DOHH2 (cell line): ENCODE data around the gene ITSN2.

Source experiments
- EZH2phosphoT487 ChIP-seq: fragments of 200-600 bp; sonication (generic); IDR thresholded peaks from 2 replicates; pipeline ENCODE4 v1.6.1; 2017; ENCODE audit warnings: borderline replicate concordance, mild to moderate bottlenecking, antibody characterized with exemption, low read length, moderate library complexity, mixed read lengths
- TF ChIP-seq, protein P1 (sequence below): fragments of 200-600 bp; sonication (generic); IDR thresholded peaks from one replicate; pipeline ENCODE4 v1.5.1; 2014; ENCODE audit warnings: antibody characterized with exemption, mild to moderate bottlenecking, low read depth, low read length; ENCODE audit not compliant: poor library complexity, severe bottlenecking

DNA sequence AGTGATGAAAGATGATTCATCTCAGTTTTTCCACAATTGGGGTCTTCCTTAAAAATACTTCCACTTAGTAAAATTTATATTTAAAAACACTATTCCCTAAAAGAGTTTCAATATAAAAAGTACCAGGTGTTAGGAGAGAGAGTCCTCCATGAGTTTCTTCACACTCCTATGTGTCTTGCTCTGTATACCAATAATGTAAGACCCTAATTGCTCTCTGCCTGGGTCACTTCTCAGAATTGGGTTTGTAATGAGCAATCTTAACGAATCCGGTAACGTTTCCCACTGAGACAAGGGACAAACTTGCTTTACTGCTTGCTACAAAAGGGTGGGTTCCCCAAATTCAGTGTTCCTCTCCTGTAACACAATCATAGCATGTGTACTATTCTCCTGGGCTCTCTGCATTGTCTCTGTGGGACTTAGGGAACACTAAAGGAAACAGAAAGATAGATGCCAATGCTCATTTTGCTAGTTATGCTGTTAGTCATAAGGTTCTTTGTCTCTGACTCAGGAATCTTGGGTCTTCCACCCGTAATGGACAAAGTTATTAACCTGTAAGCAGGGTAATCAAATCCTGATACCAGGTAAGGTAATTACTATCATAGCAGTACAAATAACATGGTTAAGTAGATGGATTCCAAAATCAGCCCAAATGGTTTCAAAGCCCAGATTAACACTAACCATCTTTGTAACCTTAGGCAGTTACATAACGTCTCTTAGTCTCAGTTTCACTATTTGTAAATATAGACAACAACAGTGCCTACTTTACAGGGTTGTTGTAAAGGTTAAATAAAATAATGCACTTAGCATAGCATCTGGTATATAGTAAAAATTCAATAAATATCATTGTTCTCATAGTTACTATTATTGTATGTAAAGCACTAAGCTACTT, 46.3 kb downstream of the ITSN2 start:
- TF ChIP-seq, protein P1, sequence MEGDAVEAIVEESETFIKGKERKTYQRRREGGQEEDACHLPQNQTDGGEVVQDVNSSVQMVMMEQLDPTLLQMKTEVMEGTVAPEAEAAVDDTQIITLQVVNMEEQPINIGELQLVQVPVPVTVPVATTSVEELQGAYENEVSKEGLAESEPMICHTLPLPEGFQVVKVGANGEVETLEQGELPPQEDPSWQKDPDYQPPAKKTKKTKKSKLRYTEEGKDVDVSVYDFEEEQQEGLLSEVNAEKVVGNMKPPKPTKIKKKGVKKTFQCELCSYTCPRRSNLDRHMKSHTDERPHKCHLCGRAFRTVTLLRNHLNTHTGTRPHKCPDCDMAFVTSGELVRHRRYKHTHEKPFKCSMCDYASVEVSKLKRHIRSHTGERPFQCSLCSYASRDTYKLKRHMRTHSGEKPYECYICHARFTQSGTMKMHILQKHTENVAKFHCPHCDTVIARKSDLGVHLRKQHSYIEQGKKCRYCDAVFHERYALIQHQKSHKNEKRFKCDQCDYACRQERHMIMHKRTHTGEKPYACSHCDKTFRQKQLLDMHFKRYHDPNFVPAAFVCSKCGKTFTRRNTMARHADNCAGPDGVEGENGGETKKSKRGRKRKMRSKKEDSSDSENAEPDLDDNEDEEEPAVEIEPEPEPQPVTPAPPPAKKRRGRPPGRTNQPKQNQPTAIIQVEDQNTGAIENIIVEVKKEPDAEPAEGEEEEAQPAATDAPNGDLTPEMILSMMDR, result no peak
- no peak for TF ChIP-seq EZH2phosphoT487
